GM12892 (cell line): ENCODE data around the gene FERD3L.

Experiments
- DNase-seq: peaks from one replicate; pipeline ENCODE4 v3.0.0; 2011; ENCODE audit not compliant: insufficient read length
- FAIRE-seq: peaks from 2 replicates; lab custom pipeline; 2011; peaks lifted over from hg19 to GRCh38; lab: Jason Lieb, UNC
- POLR2A ChIP-seq: IDR thresholded peaks from 2 replicates; pipeline ENCODE4 v1.6.1; 2011; ENCODE audit warnings: low read depth, low read length, control low read depth
- POLR2AphosphoS5 ChIP-seq: IDR thresholded peaks from 2 replicates; pipeline ENCODE4 v1.6.1; 2011; ENCODE audit warnings: low read depth, low read length, control low read depth
- TAF1 ChIP-seq: IDR thresholded peaks from 2 replicates; pipeline ENCODE4 v1.6.1; 2011; ENCODE audit warnings: low read depth, mild to moderate bottlenecking, control low read depth, low read length, borderline replicate concordance

Gene FERD3L

DNA sequence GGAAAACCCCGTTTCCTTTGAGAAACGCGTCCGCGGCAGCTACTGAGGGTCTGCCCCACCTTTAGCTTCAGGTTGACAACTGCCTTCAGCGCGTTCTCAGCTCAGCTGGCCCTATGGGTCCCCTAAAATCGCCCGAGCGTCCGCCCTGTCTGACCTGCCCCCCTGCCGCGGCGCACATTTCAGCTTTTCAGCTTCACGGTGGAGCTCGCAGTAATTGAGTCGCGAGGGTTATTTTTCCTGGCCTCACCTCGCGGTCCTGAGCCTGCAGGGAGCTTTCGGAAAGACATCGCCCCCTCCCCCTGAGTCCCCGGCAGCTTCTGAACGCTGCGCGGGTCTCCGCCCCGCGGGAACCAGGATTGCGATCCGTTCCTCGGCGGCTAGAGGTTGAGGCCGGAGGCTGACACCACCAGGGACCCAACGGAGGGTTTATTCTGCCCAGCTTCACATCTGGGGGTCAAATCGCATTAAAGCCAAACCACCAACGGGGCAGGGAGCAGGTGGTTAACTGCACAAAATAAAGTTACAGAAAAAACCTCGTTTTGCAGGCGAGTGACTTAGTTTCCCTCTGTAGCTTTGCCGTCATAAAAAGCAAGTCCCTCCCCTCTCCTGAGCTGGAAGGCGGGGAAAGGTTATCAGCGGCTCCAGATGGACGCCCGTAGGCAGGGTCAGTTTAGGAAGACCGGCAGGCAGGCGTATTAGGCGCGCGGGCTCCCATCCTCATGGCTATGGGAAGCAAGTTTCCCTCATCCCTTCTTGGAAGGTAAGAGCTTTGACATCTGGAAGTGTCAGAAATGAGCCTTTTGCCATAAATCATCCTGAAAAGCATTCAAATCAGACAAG lies 38.8 kb downstream of the FERD3L start:
- peak; percentile 48 for FAIRE-seq
- TF ChIP-seq POLR2A, result no peak

DNA sequence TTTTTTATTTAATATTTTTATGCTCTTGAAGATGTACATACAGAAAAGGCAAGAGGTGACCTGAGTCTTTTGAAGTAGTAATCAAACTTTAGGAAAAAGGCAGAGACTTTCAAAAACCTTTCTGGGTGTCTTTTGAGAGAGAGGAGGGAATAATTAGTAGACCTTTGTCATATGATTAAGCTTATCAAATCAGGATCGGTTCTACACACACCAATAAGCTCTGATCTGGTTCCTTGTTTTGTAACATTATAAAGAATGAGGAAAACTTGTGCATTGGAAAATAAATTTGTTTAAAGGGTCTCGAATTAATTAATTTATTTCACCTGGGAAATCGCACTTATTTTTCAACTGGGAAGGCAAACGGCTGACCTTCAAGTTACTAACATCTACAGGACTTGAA lies 39.7 kb downstream of the FERD3L start:
- no peak for FAIRE-seq
- no peak for TF ChIP-seq POLR2A
- TF ChIP-seq TAF1, result no peak
- no peak for TF ChIP-seq POLR2AphosphoS5
- DNase-seq, result no peak

More for the DNA sequence above, 38.8 kb downstream of the FERD3L start:
- no peak for DNase-seq

DNA sequence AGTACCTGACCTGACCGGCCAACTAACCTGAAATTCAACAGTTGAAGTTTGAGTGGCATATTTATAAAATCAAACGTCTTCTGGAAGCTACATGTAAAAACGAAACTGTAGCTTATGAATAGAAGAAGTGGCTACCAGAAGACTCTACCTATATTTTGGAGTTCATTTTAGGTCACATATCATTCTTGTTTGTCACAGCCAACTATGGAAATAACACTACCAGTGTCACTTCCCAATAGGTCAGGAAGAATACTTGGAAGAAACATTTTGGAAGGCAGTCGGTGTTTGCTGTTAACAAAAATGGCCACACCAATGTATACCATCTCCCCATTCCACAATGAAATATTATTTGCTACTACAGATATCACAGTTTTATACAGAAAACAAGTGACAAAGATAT lies 40.4 kb downstream of the FERD3L start:
- TF ChIP-seq POLR2A, result no peak
- no peak for TF ChIP-seq TAF1
- TF ChIP-seq POLR2AphosphoS5, result no peak
- no peak for FAIRE-seq

DNA sequence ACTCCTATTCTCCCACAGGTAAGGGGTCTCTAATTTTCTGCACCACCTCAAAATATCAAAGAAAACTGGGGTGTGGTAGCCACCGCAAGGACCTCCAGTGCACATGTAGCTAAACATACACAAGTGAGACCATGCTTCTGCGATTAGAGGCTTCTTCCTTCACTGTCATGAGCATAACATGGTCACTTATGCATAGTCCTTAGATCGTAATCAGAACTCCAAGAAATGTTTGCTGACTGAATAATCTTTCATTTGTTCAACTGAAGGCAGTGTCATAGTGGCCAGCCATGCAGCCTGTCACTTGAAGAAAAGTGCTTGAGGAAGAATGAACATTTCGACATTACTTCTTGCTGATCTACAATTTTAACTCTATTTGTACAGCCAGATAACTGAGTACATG lies 42.3 kb downstream of the FERD3L start:
- DNase-seq (no peak), FAIRE-seq (no peak)
- TF ChIP-seq POLR2A, result no peak
- TF ChIP-seq POLR2AphosphoS5, result no peak
- TF ChIP-seq TAF1, result no peak

More for the DNA sequence above, 40.4 kb downstream of the FERD3L start:
- no peak for DNase-seq

DNA sequence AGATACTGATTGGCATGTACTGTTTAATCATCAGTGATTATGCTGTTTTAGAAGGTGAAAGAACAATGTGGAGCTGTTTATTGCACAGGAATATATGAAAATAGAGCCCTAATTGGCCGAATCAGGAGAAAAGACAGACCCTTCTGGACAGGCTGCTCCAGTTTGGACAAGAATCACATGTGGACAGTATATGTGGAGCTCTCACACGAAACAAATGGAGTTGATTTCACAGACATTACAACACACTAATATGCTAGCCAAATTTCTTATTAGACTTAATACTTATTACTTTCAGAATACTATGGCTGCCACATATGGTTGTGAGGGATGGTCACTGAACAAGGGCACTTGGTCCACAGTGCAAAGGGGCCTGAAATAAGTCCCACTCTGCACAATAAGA lies 43.3 kb downstream of the FERD3L start:
- no peak for FAIRE-seq

DNA sequence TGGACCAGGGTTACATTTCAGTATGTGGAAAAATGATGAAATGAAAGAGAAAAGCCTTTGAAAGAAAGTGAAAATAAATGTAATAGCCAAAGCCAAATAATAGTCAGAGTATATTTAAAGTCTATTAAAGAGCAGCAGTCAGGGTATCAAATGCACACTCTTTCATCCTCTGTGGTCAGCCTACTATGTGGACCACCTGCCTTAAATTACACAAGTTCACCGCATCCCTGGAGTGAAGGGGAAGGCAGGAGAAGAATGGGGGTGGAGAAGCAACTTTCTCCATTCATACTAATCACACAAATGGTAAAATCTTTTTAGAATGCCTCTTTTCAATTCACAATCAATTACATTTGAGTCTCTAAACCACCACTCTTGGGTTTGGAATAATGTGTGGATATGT lies 43.7 kb downstream of the FERD3L start:
- no peak for DNase-seq
- FAIRE-seq, result no peak
- TF ChIP-seq TAF1 (no peak), POLR2AphosphoS5 (no peak), POLR2A (no peak)

More for the DNA sequence above, 43.3 kb downstream of the FERD3L start:
- TF ChIP-seq POLR2AphosphoS5, result no peak
- no peak for TF ChIP-seq TAF1
- no peak for TF ChIP-seq POLR2A
- no peak for DNase-seq

DNA sequence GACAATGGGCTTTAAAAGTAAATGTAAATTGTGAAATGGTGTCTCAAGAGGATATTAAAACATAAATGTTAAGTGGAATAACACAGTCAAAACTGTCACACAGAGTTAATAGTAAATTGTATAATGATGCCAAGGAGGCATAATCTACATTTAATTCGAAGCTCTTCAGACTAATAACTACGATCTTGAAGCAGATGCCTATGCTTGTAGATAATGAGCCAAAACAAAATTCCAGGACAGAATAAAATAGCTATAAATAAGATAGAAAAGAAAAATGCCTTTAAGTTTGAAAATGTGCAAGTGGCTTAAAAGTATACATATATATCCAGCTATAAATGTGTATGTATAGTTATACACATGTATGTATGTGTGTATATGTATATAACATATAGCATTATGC lies 45.3 kb downstream of the FERD3L start:
- no peak for FAIRE-seq
- no peak for DNase-seq
- TF ChIP-seq TAF1 (no peak), POLR2AphosphoS5 (no peak), POLR2A (no peak)

DNA sequence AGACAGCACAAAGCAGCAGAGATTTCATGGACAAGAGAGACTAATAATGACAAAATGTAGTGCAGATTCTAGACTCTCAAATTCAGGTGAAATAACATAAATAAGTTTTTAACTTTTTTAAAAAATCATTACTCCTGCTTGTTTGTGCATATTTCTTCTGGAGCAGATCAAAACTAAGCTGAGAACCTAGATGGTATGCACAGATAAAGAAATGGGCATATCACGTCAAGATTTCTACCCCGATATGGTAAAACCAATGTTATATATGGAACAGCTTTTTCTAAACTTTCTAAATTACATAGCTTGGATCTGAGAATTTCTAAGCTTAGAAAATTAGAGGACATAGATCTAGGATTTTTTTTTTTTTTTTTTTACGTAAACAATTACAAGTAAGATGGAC lies 46.0 kb downstream of the FERD3L start:
- TF ChIP-seq POLR2AphosphoS5, result no peak
- no peak for TF ChIP-seq POLR2A
- TF ChIP-seq TAF1, result no peak
- FAIRE-seq, result no peak
- no peak for DNase-seq

DNA sequence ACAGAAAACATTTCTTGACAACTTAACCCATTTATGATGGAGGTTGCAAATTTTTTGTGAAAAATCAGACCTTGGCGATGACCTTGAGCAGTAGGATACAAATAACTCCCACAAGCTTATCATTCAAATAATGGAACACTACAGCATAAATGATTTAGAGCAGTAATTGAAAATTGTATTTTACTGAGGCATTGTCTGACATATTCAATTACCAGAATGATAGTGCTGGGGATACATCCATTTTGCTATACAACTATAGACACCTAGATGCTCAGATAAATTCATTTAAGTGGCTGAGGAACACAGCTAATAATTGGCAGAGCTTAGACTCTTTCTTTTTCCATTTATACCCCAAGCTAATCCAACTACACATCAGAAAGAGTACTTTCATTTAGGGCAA lies 46.7 kb downstream of the FERD3L start:
- DNase-seq (no peak), FAIRE-seq (no peak)
- TF ChIP-seq POLR2A (no peak), POLR2AphosphoS5 (no peak), TAF1 (no peak)

DNA sequence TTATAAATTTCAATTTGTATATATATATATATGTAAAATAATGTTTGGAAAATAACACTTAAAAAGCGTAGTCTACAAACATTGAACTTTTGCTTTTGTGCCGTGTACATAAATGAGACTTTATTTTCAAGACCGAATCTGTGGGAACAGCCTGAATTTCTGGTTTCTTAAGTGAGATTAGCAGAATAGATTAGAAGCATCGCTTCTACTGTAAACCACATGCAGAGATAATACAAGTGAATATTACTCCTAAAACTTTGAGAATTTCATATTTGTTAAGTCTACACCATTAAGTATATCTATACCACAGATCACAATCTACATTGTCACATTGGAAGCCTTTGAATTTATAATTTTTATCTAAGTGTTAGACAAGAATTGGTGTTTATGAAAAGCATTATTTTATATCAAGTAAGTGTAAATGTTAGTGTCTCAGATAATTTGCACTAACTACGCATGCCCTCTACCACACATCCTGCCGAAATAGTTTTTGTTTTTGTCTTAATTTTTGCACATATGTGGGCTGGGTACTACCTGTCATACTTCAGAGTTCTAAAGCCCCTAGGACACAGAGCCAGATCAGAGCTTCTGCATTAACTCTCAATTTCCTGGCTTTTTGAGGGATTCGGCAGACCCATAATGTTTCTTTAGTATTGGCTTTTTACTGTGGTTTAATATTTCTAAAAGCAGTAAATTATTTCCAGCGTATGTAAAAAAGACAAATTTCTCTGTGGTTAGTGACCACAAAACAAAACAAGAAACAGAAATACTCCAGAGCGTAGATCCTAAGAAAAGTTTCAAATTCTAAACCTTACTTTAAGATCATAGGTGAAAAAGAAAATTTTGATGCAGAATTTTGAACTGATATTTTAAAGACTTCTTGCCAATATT lies 47.8 kb downstream of the FERD3L start:
- DNase-seq, result no peak
- no peak for TF ChIP-seq POLR2AphosphoS5
- no peak for TF ChIP-seq TAF1
- TF ChIP-seq POLR2A, result no peak
- FAIRE-seq, result no peak

DNA sequence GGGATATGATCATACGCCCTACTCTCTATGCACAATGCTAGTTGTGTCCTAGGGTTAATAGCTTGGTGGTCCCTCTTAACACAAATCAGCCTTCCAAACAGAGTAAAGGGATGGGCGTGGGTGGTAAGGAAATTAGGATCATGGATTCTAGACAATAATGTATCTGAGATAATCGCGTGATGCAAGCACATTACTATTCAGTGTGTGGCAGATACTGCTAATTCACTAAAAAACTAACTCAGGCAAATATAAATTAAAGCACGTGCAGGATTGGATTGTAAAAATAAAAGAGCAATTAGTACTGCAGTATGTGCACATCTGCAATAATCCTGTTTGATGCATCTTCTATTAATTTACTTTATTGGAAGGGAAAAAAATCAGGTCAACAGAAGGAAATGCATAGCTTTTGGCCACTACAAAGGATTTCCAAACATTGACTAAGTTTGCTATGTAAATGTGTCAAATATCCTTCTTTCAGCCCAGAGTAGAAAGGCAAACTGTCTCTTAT lies 49.8 kb downstream of the FERD3L start:
- TF ChIP-seq TAF1 (no peak), POLR2A (no peak), POLR2AphosphoS5 (no peak)
- FAIRE-seq (no peak), DNase-seq (no peak)
